ENCODE measurements around the gene BPIFB1. TPM values are rescaled to one million over a fixed set of nuclear protein-coding genes. Genes with fewer than 3 reads are reported as not detected.

BPIFB1 gene
- total and polyA plus RNA-seq, 2 donors (not counting 3 experiments of a cell fraction or from before 2014, with no cell fraction given): not detected

DNA sequence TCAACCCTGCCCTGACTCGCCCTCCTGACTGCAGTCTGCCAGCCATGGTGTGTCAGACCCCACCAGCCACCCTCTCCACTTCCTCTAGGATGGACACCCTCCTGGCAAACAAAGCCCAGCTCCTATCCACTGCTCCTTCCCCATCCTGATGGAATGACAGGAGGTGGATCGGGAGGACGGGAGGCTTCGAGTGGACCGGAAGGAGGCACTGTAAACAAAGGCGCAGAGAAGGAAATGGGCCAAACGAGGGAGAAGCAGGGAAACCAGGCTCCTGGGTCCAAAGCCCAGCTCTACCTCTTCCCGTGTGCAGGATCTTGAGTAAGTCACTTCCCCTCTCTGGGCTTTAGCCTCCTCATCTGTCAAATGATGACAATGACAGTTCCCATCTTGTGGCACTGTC lies 40.2 kb downstream of the BPIFB1 start:
- intact Hi-C loops (cut with micrococcal nuclease) (no loop called here), dilution Hi-C loops (cut with MboI; ENCODE audit: extremely low pct_ligation_motif_present, low sequenced_read_pairs) (no loop called here)
- FAIRE-seq (no peak), DNase-seq (ENCODE audit: low read depth, low spot score) (no peak)
- ChIA-PET POLR2A (no interaction called here), CTCF (no interaction called here)
- Histone ChIP-seq H3K4me1 (ENCODE audit: control insufficient read depth, extremely low read depth, insufficient read depth, low read length) (no peaks in the 10 kb centered on the region), H3K9ac (replicated peaks; ENCODE audit: extremely low read depth, insufficient read depth, low read length) (no peak overlapping the region), H3K4me2 (ENCODE audit: insufficient read depth, low read length) (no peak overlapping the region), H3K9me3 (replicated peaks; ENCODE audit: control insufficient read depth, insufficient read depth, low read length) (no peaks in the 10 kb centered on the region), H4K20me1 (replicated peaks; ENCODE audit: control insufficient read depth, extremely low read depth, insufficient read depth, low read length) (no peaks in the 10 kb centered on the region), H3K79me2 (ENCODE audit: control insufficient read depth, insufficient read depth, low read length) (no peaks in the 10 kb centered on the region), H3K9me1 (replicated peaks; ENCODE audit: control insufficient read depth, extremely low read depth, insufficient read depth, low read length) (no peaks in the 10 kb centered on the region), H3K4me3 (replicated peaks in 1 of 3; ENCODE audit: insufficient read depth in 1 of 3, low read depth in 1 of 3, low read length in 3 of 3) (no peak overlapping the region), H3K36me3 (ENCODE audit: control insufficient read depth in 2 of 2, extremely low read depth in 1 of 2, insufficient read depth in 2 of 2, low read length in 2 of 2) (no peaks in the 10 kb centered on the region), H3K27ac (ENCODE audit: insufficient read depth, low read depth, low read length) (no peak overlapping the region), H2AFZ (ENCODE audit: low read depth, low read length) (no peak overlapping the region), H3K27me3 (ENCODE audit: control insufficient read depth in 2 of 2, insufficient read depth in 2 of 2, low read length in 2 of 2) (peaks cover 0 to 2% of the 10 kb centered on the region in 2 experiments)
- TF ChIP-seq, protein P1, sequence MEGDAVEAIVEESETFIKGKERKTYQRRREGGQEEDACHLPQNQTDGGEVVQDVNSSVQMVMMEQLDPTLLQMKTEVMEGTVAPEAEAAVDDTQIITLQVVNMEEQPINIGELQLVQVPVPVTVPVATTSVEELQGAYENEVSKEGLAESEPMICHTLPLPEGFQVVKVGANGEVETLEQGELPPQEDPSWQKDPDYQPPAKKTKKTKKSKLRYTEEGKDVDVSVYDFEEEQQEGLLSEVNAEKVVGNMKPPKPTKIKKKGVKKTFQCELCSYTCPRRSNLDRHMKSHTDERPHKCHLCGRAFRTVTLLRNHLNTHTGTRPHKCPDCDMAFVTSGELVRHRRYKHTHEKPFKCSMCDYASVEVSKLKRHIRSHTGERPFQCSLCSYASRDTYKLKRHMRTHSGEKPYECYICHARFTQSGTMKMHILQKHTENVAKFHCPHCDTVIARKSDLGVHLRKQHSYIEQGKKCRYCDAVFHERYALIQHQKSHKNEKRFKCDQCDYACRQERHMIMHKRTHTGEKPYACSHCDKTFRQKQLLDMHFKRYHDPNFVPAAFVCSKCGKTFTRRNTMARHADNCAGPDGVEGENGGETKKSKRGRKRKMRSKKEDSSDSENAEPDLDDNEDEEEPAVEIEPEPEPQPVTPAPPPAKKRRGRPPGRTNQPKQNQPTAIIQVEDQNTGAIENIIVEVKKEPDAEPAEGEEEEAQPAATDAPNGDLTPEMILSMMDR (IDR thresholded peaks at IDR 0.05; ENCODE audit: extremely low read depth in 1 of 2, insufficient read depth in 1 of 2, low read depth in 1 of 2, low read length in 2 of 2): no peak
- TF ChIP-seq MYC (IDR thresholded peaks at IDR 0.05; ENCODE audit: low read depth, low read length): no peak
- no peak for TF ChIP-seq EZH2 (IDR thresholded peaks at IDR 0.05; ENCODE audit: borderline replicate concordance, low read depth, low read length, severe bottlenecking)
- TF ChIP-seq POLR2AphosphoS5 (IDR thresholded peaks at IDR 0.05; ENCODE audit: insufficient read depth, low read depth, low read length): no peak
- TF ChIP-seq POLR2A (IDR thresholded peaks at IDR 0.05; ENCODE audit: low read depth, low read length): no peak
- TF ChIP-seq, protein P2, sequence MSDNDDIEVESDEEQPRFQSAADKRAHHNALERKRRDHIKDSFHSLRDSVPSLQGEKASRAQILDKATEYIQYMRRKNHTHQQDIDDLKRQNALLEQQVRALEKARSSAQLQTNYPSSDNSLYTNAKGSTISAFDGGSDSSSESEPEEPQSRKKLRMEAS (IDR thresholded peaks at IDR 0.05; ENCODE audit: insufficient read depth, insufficient read length): no peak
- no peak for TF ChIP-seq FOS (IDR thresholded peaks at IDR 0.05; ENCODE audit: borderline replicate concordance, insufficient read depth, low read length)
- TF ChIP-seq JUN (IDR thresholded peaks at IDR 0.05; ENCODE audit: borderline replicate concordance, insufficient read depth, insufficient read length, low read depth): no peak
- no peak for TF ChIP-seq GATA2 (IDR thresholded peaks at IDR 0.05; ENCODE audit: insufficient read depth, insufficient read length, low read depth, low read length)
- no TSS peak for BruUV-seq (replicated peaks)
